RPMI8226 (cell line): Measurements from ENCODE around the gene ZNF575.
"Not testable (repeated sequence)": the region's sequence is repeated elsewhere in the genome, so short reads cannot be mapped to it uniquely, and the experiment has no call there.

Experiments
- DNase-seq: peaks from one replicate; pipeline ENCODE4 v3.0.0-alpha.2; 2015

ZNF575 gene

DNA sequence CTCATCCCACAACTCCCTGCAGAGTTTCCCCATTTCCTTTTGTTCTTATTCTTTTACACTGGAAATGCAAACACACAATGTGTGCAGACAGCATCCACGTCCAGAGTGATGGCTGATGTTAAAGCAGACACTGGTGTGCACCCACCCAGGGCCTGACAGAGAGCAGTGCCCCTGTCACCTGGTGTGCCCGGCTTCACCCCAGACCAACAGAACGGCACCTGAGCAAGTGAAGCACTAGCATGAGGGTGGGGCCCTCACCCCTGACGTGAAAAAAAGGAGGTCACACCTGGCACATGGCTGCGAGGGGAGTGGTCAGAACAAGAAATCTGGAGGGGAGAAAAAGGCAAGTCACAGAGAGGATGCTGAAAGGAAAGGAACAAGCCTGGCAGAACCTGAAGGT is 12.3 kb downstream of the ZNF575 start:
- no peak for DNase-seq

DNA sequence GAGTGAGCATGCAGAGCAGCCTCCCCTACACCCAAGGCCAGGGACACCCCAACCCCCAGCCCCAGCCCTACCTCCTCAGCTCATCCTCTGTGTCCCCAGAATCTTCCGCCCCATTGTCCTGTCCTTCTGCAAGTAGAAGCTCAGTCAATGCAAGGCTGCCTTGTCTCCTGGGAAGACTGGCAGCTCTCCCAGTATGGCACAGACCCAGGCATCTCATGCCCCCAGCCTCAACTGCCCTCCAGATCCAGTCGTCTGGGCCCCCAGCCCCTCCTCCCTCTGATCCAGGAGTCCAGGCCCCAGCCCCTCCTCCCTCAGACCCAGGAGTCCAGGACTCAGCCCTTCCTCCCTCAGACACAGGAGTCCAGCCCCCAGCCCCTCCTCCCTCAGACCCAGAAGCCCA is 13.0 kb downstream of the ZNF575 start:
- DNase-seq, result no peak

DNA sequence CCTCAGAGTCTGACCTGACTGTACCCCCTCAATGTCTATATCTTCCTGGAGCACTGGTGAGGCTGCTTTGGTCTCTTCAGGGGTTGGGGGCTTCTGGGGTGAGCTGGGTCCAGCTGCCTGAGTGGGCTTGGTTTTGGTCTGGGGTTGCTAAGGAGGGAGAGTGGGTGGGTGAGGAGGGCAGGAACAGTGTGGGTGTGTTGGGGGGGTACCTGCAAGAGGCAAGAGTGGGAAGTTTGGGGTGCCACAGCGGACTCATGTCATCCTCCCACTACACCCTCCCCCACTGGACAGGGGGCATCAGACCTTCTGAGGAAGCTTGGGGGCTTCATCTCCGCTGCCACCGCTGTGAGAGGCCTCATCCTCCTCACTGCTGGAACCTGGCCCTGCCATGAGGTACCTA is 13.6 kb downstream of the ZNF575 start:
- DNase-seq, result no peak

GRCh38 chr19:43547926-43548325 is 14.9 kb downstream of the ZNF575 start:
- not testable (repeated sequence) for DNase-seq

- no peak for DNase-seq
Observed at GRCh38 chr19:43548706-43549105, 15.7 kb downstream of the ZNF575 start.

DNA sequence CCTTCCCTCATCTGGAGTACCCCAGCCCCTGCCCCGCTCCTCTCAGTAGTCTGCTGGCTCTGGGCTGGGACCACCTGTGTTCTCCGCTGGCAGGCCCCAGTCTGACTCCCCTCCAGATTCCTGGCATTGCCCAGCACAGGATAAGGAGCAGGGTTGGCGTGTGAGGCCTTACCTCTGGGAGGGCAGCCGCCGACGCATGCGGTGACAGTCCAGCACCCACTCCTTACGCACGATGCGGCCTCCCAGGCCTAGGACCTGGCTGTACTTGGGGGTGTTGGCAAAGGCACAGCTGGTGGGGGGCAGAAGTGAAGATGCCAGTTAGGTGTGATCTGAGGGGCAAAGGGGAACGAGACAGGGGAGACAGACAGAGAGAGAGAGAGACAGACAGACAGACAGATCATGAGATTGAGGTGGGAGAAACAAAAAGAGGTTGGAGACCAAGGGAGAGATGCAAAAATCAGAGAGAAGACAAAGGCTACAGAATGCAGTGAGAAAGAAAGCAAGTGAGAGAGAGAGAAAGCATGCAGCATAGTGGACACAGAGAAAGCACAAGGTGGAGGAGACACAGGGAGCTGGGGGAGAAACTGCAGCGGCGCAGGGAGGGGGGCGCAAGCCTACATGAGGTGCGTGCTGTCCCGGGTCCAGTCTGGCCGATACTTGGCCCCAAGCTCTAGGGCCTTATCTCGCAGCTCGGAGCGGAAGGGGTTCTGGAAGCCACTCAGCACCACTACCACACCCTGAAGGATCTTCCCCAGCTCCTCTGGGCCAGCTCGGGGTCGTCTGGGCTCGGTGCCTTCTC is 18.6 kb downstream of the ZNF575 start:
- DNase-seq, result no peak

DNA sequence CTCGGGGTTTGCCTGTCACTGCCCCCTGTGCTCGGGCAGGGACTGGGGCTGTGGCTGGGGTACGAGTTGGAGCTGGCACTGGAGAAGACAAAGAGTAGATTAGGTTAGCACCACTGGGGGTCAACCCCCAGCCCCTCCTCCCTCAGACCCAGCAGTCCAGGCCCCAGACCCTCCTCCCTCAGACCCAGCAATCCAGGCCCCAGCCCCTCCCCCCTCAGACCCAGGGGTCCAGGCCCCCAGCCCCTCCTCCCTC is 19.1 kb downstream of the ZNF575 start:
- no peak for DNase-seq

- no peak for DNase-seq
Observed at GRCh38 chr19:43552616-43553015, 19.6 kb downstream of the ZNF575 start.

DNA sequence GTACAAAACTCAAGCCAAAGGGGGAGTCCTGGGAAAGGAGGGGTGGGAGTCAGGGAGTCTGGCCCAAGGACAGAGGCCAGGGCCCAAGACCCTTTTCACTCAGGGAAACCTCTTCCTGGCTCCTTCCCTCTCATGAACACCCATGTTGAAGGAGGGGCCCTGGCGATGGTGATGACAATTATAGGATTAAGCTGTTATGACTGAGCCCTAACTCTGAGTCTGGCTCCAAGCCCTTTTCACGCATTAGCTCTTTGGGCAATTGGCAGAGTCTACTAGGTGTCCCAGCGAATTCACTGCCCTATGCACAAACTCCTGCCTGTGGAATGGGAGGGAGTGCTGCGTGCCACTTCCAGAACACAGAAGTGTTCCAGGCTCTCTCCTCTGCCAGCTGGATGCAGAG is 20.7 kb downstream of the ZNF575 start:
- DNase-seq, result no peak

- DNase-seq, result no peak
Observed at GRCh38 chr19:43554317-43554895, 21.4 kb downstream of the ZNF575 start.

DNA sequence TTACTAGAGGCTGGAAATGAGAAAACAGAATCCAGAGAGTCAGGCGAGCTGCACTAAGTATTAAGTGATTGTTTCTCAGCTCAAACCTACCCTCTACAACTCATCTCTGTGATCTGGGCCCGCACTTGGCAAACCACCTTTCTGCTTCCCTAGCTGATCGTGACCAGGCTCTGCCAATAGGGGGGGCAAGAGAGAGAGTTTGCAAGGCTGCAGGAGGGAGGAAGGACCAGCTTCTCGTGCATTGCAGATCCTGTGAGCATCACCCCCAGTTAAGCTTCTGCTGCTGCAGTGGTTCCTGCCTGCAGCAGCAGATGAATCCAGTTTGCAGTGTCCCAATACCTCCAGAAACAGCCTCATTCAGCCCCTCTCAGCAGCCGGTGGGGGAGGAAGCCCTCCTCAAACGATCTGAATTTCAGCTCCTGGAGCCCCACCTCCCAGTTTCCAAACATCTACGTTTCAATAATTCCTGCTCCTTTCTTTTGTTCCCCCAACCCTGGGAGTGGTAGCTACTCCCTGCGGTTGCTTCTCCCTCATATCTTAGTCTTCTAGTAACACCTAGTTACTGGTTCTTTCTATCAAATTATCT is 22.3 kb downstream of the ZNF575 start:
- DNase-seq, result peak; percentile 65

DNA sequence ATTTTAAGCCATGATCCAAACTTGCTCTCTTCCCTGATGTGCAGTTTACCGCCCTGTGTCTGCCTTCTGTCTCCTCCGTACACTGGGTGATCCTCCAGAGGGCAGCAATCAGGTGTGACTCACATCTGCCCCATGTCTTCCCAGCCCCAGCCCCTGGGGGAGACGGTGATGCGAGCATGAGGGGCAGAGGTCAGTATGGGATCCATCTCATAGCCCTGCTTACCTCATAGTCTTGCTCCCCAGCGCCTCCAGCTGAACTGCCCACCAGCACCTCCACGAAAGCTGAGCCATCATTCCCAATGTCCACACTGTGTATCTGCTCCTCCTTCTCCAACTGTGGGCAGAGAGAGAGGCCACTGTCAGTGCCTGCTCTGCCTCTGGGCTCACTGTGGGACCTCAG is 27.7 kb downstream of the ZNF575 start:
- DNase-seq, result no peak

- DNase-seq, result no peak
Observed at GRCh38 chr19:43561139-43561970, 28.4 kb downstream of the ZNF575 start.

DNA sequence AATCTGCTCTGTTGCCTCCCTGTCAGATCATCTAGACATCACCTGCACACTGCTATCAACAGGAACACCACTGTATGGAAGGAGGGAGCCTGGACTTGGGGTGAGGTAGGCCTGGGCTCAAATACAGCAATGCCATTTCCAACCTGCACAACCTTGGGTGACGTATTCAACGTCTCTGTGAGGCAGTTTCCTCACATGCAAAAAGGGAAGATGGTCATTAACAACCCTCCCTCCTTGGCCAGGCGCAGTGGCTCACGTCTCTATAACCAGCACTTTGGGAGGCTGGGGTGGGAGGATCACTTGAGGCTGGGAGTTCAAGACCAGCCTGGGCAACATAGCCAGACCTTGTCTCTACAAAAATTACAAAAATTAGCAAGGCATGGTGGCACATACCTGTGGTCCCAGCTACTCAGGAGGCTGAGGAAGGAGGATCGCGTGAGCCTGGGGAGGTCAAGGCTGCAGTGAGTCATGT is 29.3 kb downstream of the ZNF575 start:
- DNase-seq, result no peak

GRCh38 chr19:43562698-43563241 is 29.8 kb downstream of the ZNF575 start:
- peak; percentile 52 for DNase-seq

- no peak for DNase-seq
Observed at GRCh38 chr19:43563816-43564457, 30.9 kb downstream of the ZNF575 start.

DNA sequence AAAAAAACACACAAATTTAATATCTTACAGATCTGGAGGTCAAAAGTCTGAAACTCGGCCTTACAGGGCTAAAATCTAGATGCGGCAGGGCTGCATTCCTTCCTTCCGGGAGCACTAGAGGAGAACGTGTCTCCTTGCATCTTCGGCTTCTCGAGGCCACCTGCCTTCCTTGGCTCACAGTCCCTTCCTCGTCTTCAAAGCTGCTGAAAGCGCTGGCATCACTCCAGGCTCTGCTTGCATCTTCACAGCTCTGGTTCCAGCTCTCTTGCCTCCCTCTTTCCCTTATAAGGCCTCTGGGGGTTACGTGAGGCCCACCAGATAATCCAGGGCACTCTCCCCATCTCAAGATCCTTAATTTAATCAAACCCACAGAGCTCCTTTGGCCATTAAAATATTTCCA is 31.8 kb downstream of the ZNF575 start:
- DNase-seq, result no peak

- no peak for DNase-seq
Observed at GRCh38 chr19:43569657-43570056, 36.7 kb downstream of the ZNF575 start.

DNA sequence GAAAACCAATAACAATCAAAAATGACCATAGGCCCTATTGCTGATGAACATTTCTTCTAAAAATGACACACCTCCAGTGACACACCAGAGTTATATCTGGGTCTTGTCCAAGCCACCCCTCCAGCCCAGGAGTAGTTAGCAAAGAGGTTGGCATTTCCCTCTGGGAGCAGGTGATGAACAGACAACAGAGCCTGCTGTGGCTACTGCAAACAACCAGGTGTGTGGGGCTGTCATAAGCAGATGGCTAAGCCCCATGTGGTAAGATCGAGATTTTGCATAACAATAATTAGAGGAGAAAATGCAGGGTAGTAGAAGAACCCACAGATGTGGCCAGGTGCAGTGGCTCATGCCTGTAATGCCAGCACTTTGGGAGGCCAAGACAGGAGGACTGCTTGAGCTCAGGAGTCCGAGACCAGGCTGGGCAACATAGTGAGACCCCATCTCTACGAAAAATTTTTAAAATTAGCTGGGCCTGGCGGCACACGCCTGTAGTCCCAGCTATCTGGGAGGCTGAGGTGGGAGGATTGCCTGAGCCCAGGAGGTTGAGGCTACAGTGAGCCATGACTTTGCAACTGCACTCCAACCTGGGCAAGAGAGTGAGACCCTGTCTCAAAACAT is 37.3 kb downstream of the ZNF575 start:
- DNase-seq, result peak; percentile 30

DNA sequence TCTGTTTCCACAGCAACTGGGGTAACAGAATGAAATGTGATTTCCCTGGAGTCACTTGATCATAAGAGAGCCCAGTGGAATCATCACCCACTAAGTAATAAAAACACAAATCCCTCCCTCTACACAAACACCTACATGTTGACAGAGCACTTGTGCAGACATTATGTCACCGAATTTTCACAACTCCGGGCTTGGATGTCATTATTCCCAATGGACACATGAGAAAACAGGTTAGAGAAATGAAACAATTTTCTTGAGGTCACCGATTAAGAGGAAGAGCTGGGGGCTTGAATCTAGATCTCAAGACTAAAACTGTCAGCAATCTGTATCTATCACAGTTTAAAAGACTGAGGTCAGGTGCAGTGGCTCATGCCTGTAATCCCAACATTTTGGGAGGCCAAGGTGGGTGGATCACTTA is 39.2 kb downstream of the ZNF575 start:
- no peak for DNase-seq

DNA sequence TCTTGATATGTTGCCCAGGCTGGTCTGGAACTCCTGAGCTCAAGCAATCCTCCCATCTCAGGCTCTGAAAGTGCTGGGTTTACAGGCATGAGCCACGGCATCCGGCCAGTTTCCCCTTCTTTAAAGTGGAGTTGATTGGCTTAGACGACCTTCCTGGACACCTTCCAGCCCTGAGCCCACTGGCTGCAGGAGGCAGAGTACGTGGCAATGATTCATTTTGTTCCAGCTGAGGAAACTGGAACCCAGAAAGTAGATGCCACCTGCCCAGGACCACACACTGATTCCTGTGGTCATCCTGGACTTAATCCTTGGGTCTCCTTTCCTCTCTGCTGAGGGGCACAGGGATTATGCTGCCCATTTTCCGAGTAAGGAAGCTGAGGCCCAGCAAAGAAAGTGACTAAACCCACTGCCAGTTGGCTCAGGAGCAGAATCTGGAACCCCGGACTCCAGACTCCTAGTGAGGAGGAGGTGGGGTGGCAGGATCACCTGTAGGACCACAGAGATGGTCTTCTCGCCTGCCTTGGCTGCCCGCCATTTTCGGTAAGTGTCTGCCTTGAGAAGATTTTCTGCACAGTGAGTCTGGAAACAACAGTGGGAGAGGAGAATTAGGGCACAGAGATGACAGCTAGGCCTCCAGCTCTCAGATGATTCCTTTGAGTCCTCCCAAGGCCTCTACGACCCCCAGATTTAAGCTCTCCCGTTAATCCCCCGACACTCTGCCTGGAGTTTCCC is 41.6 kb downstream of the ZNF575 start:
- DNase-seq, result no peak
